GM10248 (cell line): ENCODE measurements around the gene KIRREL3.

Experiments
- CTCF ChIA-PET: fragments of 300-600 bp; sonication (Branson Sonifier 250); formaldehyde crosslinking; extraction: SDS; loops from one replicate; lab custom pipeline; 2021; ENCODE audit warnings: antibody characterized with exemption; lab: Yijun Ruan, JAX
- POLR2A ChIA-PET: fragments of 350-650 bp; sonication (Branson Sonifier 250); formaldehyde crosslinking; extraction: SDS; loops from one replicate; lab custom pipeline; 2020; ENCODE audit warnings: antibody characterized with exemption; lab: Yijun Ruan, JAX
- DNase-seq: peaks from one replicate; pipeline ENCODE4 v3.0.0; 2012; ENCODE audit errors: extremely low spot score
- TF ChIP-seq, protein P1 (sequence below): IDR thresholded peaks from 2 replicates; pipeline ENCODE4 v1.5.1; 2012; ENCODE audit warnings: mild to moderate bottlenecking, low read depth; ENCODE audit errors: extremely low read depth, missing control alignments, control extremely low read depth

KIRREL3 gene

DNA sequence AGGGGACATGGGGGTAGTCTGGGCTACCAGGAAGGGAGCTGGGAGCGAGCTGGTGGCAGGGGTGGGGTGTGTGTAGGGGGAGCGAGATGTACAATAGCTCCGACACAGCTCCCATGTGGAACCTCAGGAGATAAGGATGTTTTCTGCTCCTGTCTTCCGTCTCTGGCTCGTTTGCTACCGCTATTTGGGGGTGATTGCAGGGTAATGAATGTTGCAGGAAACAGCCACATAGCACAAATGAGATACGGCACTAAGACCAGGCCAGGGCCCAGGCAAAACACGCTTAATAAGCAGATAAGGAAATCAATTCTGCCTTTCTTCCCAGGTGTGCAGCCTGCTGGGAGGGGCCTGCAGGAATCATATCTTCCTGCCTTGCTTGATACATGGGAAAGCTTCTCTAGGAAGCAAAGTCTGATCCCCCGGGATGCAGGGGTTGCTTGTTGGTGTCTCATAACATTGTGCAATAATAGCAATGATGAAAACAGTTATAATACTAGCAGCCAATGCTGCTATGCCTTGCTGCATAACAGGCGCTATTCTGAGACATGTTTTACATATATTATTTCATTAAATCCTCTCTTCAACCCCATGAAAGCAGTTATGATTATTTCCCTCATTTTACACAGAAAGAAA lies 486.4 kb downstream of the KIRREL3 start:
- CTCF ChIA-PET = interaction anchor here (1.0 to 1.7 kb wide), 3 partner anchors 14 to 46 kb away, joined by 3 to 6 read pairs (median 4); no protein-coding TSS in a partner anchor
- POLR2A ChIA-PET = no interaction called here
- no peak for DNase-seq
- TF ChIP-seq, protein P1, sequence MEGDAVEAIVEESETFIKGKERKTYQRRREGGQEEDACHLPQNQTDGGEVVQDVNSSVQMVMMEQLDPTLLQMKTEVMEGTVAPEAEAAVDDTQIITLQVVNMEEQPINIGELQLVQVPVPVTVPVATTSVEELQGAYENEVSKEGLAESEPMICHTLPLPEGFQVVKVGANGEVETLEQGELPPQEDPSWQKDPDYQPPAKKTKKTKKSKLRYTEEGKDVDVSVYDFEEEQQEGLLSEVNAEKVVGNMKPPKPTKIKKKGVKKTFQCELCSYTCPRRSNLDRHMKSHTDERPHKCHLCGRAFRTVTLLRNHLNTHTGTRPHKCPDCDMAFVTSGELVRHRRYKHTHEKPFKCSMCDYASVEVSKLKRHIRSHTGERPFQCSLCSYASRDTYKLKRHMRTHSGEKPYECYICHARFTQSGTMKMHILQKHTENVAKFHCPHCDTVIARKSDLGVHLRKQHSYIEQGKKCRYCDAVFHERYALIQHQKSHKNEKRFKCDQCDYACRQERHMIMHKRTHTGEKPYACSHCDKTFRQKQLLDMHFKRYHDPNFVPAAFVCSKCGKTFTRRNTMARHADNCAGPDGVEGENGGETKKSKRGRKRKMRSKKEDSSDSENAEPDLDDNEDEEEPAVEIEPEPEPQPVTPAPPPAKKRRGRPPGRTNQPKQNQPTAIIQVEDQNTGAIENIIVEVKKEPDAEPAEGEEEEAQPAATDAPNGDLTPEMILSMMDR = no peak

DNA sequence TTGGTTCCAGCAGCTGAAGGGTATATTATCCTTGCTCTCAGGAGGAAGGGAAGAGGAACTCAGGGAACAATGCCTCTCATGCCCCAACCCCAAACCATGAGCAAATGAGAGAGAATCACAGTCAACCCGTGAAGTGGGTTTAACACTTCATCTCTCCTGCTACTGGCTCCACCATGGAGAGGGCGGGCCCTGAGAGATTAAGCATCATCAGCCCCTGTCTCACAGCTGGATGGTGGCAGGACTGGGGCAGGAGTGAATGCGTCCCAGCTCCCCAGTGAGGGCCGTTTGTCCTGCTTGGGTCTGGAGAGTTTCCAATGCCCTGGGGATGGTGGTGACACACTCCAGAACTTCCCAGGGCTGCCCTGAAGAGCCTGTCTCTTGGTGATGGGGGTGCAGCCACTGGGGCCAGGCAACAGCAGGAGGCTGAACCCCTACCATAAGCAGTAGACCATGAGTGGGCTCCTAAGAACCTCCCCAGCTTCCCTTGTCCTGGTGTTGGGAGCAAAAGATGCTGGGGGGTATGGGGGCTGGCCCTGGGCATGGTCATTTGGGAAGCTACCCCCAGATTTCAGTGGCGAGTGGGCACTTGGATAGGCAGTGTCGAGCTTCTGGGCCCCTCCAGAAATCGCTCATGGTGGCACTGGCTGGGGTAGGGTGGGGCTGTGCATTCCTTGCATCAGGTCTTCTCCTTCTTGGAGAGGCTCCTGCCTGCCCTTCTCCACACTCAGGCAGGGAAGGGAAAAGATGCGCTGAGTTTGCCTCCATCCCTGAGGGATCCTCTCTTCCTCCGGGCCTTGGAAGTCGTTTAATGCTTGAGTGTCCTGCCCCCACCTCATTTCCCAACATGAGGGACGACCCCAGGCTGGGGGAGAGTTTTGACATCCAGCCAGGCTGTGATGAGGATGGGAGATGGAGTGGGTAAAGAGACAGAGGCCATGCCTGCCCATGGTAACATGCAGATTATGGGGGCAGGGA lies 487.5 kb downstream of the KIRREL3 start:
- ChIA-PET POLR2A (no interaction called here), CTCF (interaction anchor here (1.0 to 1.7 kb wide), 3 partner anchors 13 to 47 kb away, joined by 3 to 6 read pairs (median 4); no protein-coding TSS in a partner anchor)
- TF ChIP-seq, protein P1 = no peak
- no peak for DNase-seq

DNA sequence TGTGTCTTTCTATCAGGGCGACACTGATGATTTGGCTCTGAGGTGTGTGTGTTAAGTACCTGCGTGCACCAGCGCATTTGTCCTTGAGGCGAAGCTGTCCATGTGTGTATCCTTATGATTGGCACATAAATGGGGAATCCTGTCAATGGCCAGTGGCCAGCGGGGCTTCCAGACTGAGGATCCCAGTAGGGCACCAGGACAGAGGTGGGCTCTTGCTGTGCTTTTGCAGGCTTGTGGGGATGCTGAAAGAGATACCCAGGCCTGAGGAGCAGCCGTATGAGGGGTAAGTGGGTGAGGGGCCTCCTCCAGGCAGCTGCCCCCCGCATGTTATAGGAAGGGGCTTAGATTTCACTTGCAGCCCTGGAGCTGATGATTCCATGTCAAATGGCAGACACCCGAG lies 488.3 kb downstream of the KIRREL3 start:
- ChIA-PET POLR2A (no interaction called here), CTCF (no interaction called here)
- TF ChIP-seq, protein P1 = no peak
- DNase-seq = no peak

DNA sequence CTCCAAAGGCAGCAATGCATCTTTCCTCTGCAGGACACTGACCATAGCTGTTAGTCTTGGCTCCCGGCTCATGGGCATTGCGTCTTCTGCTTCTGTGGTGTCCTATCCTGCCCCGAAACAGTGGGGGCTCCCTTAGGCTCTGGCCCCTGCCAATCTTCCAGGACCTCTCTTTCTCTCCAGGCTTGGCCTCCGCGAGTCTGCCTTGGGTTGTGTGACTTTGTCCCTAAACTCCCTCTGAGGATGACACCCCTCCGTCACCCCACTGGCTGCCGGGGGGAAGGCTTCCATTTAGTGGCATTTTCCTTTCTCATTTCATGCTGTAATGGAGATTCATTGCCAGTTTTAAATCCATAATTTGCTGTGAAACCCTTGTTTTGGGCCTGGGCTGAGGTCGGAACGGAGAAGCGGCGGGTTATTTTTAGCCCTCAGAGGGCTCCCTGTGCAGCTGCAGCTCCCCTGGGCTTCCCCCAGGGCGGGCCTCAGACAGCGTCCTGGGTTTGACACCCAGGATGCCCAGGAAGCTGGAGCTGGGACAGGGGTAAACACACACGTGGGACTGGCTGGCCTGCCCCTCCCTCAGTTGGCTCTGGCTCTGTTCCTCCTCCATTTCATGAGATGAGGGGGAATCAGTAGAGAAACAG lies 489.0 kb downstream of the KIRREL3 start:
- CTCF ChIA-PET = no interaction called here
- TF ChIP-seq, protein P1 = no peak
- no peak for DNase-seq
- POLR2A ChIA-PET = no interaction called here

DNA sequence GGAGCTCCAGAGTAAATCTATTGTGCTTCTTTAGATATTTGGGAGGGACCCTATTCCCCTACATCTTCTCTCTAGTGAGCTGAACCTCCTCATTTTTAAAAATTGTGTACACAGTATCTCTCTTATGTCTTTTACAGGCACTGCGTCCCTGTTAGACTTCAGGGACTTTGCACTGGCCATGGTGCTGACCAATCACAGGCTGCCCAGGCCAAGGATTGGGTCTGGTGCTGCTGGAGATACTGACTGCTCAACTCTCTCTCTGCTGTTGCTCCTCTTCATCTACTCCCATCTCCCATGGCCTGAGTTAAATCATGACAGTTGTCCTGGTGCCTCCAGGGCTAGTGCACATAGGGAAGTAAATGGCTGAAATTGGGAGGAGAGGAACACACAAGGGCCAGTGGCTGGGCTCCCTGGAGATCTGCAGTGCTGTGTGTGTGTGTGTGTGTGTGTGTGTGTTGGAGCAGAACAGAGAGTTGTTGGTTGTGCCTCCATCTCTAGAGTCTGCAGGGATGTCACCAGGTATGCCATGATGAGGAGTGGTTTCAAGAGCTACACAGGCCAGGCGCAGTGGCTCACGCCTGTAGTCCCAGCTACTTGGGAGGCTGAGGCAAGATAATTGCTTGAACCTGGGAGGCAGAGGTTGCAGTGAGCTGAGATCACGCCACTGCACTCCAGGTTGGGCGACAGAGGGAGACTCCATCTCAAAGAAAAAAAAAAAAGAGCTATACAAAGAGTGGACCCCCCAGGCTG lies 489.8 kb downstream of the KIRREL3 start:
- ChIA-PET POLR2A (no interaction called here), CTCF (interaction anchor here (0.7 kb wide), 1 partner anchor 30 kb away, joined by 3 read pairs; no protein-coding TSS in a partner anchor)
- no peak for DNase-seq
- TF ChIP-seq, protein P1 = no peak
